Smooth muscle cell of bladder (primary cell): ENCODE results near the gene TRIM31. TPM values are rescaled to one million over a fixed set of nuclear protein-coding genes. Genes with fewer than 3 reads are reported as not detected.

ENCODE experiments used
- total RNA-seq: library from RNA; depleted of rRNA; stranded (reverse); fragments of >200 nt; gene quantifications from 2 replicates; pipeline ENCODE4 v1.2.3, GENCODE V29; 2014

The TRIM31 gene, protein sequence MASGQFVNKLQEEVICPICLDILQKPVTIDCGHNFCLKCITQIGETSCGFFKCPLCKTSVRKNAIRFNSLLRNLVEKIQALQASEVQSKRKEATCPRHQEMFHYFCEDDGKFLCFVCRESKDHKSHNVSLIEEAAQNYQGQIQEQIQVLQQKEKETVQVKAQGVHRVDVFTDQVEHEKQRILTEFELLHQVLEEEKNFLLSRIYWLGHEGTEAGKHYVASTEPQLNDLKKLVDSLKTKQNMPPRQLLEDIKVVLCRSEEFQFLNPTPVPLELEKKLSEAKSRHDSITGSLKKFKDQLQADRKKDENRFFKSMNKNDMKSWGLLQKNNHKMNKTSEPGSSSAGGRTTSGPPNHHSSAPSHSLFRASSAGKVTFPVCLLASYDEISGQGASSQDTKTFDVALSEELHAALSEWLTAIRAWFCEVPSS
- not detected in 2 replicates for total RNA-seq

GRCh38 chr6:30113003-30113759 lies at the start of gene TRIM31:
Gene TRIM31 (minus strand): TSS chr6:30113090. CDS start chr6:30112805, 285 bp downstream.

GRCh38 chr6:30160785-30161531 lies 48.1 kb upstream of the TRIM31 start, which contains the start of gene TRIM10:
Gene TRIM10 (minus strand): TSS chr6:30161211. CDS start chr6:30160858, 353 bp downstream.

GRCh38 chr6:30135757-30136156 lies 22.9 kb upstream of the TRIM31 start, which contains the start of gene TRIM40:
Gene TRIM40 (plus strand): TSS chr6:30136140. CDS start chr6:30137037, 897 bp downstream.

DNA sequence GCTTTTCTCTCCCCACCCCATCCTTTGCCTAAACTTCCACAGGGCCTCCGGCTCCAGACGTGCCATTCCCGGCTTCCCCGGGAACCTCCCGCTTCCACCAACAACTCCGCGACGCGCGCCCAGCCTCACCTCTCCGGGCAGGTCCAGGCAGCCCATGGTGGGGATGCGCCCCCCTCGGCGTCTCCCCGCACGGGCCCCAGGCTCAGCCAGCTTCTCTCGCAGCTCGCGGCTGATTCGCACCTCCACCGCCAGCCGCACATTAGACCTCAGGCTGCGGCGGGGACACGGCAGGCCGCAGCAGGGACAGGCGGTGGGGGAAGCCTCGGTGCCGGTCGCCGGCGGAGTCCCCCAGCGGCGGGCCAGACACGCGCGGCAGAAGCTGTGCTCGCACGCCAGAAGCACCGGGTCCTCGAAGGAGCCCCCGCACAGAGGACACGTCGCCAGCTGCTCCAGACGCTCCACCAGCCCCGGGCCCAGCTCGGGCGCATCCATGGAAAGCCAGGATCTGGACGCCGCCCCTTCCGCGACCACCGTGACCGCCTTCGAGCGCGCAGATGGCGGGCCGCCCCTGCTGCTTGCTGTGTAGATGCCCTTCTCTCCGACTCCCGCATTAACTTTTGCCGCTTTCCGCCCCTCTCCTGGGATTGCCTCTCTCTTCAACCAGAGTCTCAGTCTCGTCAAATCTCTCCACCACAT lies 37.6 kb downstream of the TRIM31 start, which contains the start of gene RNF39:
TSS of gene RNF39 (minus strand) at position 676 of the 696 bp plus-strand sequence. CDS start at position 492, 184 bp downstream.

GRCh38 chr6:30066577-30067459 lies 46.1 kb downstream of the TRIM31 start, which contains the start of gene PPP1R11:
Gene PPP1R11 (plus strand): TSS chr6:30067198. CDS start chr6:30067411, 213 bp downstream.

GRCh38 chr6:30061092-30061857 lies 51.6 kb downstream of the TRIM31 start, which contains the start of gene POLR1H:
Gene POLR1H (plus strand): TSS chr6:30061265. CDS start chr6:30061525, 260 bp downstream.

Other genes starting within 250 kb of the TRIM31 start
- gene HLA-A, start 170.6 kb downstream of the TRIM31 start, total RNA-seq, result 300 and 414 TPM in 2 replicates
- gene POLR1H, start 51.8 kb downstream of the TRIM31 start, total RNA-seq, result 34.9 and 39.5 TPM in 2 replicates
- gene PPP1R11, start 45.9 kb downstream of the TRIM31 start, total RNA-seq, result 10.4 and 13.1 TPM in 2 replicates
- under 0.01 TPM in 1 of 2 replicates, not detected in the other for gene RNF39, start 37.3 kb downstream of the TRIM31 start, total RNA-seq
- gene TRIM40, start 23.1 kb upstream of the TRIM31 start, total RNA-seq, result not detected in 2 replicates
- not detected in 2 replicates for gene TRIM10, start 48.1 kb upstream of the TRIM31 start, total RNA-seq
- gene TRIM15, start 50.5 kb upstream of the TRIM31 start, total RNA-seq, result not detected in 2 replicates
- gene TRIM26, start 100.3 kb upstream of the TRIM31 start, total RNA-seq, result 19.0 and 20.1 TPM in 2 replicates
- 7.1 and 8.0 TPM in 2 replicates for gene TRIM39, start 213.8 kb upstream of the TRIM31 start, total RNA-seq
- 20.8 and 33.1 TPM in 2 replicates for gene RPP21, start 232.1 kb upstream of the TRIM31 start, total RNA-seq